HK-2 (cell line): ENCODE data around the gene RNLS.
A peak's percentile ranks its signal among the peaks of the same experiment; 100 is the strongest.
"Not testable (repeated sequence)": the region's sequence is repeated elsewhere in the genome, so short reads cannot be mapped to it uniquely, and the experiment has no call there.

Experiments
- DNase-seq: peaks from one replicate; pipeline ENCODE4 v3.0.0-alpha.2; 2018; ENCODE audit not compliant: unreplicated experiment

The RNLS gene

DNA sequence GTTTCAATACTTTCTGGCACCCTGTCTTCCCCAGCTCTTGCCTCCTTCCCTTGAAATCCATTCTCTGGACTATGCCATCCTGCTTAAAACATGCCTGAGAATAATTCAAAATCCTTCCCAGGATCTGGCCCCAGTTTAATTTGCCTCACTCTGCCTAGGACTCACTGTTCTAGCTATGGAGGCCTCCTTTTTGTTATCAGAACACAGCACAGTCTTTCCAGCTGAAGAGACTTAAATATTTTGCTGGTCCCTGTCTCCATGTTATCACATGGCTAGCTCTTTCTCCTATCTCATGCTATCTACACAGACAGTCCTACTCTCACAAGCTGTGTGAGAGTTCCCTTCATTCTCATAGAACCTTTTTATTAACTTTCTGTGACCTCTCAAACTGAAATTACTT lies 194.8 kb downstream of the RNLS start:
- DNase-seq, result no peak

GRCh38 chr10:88386821-88387773 lies 196.0 kb downstream of the RNLS start:
- peak; percentile 37 for DNase-seq

DNA sequence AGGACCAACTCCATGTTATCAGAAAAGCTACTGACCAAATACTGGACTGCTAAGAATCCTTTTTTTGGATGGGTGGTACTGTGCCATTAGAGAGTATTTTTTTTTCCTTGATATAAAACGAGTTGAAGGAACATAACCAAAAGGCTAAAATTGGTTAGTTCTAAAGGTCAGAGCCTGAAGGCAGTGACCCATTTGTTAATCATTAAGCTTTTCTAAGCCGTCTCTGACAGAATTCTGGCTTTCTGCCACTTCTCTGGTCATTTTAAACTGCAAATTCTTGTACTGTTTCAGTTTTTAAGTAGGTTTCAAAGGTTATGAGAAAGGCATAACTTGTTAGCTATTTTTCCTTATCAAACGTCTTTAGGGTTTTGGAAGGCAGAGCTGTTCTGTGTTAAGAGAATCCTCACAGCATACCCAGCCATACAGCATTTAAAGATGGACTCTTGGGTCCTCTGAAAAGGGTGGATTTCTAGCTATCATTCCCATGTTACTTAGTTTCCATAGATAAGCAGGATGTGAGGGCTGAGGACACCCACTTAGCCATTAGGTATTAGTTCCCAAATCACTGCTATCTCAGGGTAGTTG lies 196.8 kb downstream of the RNLS start:
- no peak for DNase-seq

DNA sequence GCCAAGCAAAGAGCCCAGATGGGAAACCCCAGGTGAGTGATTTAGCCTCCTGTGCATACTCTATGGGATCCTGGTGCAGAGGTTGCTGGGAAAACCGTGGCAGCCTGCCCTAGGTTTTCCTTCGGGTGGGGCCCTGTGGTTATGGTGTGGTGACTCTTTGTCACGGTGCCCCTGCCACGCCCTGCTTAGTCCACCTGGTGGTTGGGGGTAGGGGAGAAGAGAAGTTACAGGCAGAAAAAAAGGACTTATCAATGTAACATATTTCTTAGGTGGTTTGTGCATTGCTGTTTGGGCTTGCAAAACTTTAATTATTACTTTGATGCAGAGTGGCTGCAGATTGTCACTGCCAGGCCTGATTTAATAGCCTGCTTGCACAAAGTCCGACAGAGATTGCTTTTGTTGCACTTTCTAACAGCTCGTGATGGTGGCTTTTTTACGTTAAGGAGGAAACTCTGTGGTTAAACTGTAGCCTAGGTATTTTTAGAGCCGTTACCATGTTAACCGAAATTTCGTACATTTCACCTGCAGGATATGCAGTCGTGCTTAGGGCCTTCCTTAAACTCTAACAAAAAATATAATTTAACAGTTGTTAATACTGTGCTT lies 197.4 kb downstream of the RNLS start:
- peak; percentile 72 for DNase-seq

DNA sequence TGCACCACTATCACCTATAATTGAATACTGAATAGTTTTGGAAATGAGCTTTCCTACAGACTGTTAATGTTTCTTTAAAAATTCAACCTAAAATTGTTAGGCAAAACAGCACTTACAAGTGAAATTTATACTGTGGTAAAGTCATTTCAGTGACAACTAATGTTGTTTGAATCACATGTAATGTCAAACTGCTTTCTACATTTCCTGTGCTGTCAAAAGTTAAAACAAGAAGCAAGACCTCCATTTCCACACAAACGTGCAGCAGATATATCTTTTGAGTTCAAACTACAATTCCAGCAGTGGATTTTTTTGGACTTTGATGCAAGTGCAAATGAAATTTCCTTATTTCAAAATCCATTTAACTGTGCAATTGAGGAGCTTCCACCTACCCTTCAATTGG lies 199.8 kb downstream of the RNLS start:
- no peak for DNase-seq

DNA sequence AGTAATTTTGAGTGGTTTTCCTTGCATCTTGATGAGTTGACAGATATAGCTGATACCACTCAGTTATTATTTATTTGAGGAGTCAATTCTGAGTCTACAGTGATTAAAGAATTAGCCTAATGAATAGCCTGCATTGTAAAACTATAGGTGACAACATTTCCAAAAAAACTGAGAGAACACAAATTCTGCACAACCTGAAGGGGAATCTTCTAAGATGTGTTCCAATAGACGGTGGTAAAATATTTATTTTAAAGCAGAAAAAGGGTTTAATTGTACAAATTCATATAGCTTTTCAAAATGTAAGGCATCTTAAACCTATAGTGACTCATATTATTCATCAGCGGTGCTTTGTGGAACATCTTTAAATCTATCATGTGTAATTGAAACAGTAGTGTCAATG lies 200.4 kb downstream of the RNLS start:
- no peak for DNase-seq

DNA sequence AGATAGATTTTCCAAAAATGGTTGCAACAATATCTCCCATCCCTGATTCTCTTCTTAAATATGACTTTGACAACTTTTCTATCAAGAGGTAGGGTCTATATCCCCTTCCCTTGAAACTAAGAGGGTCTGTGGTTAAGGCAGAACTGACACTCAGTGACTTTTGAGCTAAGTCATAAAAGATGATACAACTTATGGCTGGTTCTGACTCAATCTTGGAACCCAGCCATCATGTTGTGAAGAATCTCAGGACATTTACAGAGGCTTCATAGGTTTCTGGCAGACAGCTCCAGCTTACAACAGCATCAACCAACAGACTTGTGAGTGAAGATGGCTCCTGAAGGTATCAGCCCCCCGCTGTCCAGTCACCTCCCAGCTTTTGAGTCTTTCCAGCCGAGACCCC lies 203.5 kb downstream of the RNLS start:
- no peak for DNase-seq

GRCh38 chr10:88377510-88377909 lies 205.6 kb downstream of the RNLS start:
- DNase-seq, result no peak

DNA sequence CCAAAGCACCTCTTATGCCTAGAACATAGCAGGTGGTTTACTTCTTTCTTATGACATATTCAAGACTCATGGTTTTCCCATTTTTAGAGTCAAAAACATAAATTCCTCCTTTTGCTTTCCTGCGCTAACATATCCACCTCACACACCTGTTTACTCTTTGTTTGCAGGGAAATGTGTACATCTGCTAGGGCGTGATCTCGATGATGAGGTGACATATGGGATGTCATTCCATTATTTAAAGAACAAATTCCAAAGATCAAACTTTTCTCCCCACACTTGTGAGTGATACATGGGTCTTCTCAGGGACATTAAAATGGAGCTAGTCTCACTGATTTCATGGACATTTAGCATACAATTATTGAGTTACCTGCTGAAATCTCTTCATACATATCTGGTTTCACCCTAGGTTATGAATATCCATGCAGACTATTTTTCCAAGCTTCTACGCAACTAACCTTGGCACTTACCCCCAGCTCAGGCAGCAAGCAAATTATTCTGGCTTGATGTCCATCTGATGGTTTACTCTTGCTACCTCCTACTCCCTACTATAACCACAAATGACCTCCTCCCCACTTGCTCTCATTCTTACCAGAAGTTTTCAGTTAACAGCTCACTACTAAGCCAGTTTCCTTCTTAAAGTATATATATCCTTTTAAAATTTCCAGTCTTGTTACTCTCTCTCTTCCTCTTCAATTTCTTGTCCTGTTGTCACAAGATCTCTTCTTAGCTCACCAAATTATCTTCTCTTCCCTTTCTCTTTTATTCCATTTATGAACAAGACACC lies 208.5 kb downstream of the RNLS start:
- DNase-seq, result no peak

DNA sequence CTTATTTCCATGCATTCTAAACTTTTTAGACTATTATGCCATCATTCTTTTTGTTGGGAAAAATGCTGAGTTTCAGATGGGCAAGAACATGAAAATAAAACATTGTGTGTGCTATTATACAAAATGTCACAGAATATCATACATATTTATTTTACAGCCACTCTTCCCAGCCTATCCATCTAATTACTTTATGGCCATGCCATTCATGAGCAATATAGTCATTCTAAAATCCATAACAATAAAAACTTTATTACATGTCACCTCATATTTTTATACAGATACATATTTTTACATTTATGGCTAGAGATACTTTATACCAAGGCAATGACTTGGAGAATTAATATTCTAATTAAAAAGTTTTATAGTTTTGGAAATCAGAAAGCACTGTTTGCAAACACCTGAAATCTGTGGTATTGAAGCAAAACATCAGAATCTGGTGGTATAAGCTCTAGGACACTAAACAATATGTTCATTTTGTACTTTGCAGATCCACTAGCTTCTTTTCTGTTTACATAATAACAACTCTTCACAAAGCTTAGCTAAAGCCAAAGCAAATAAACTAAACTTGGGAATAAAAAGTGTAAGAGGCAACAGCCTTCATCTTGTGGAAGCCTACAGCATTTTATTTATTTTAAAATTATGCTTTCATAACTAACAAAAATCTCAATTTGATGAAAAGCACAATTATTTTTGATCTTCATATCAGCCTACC lies 210.1 kb downstream of the RNLS start:
- DNase-seq, result no peak

- no peak for DNase-seq
Observed at GRCh38 chr10:88372051-88372715, 210.9 kb downstream of the RNLS start.

DNA sequence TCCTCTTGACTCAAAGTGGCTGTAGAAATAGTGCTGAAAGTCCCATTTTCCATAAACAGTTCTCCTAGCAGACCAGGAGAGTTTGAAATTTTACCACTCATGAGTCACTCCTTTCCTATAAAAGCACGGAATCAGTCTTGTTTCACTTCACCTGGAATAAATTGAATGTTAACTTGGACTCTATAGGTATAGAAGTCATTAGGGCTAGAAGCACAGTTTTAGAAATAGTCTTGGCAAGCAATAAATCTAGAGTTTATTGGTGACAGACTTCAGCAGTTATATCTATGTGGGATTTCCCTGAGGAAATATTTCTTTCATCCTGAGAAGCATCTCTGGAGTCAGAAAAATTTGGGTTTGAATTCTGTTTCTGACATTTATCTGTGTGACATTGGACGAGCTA lies 212.4 kb downstream of the RNLS start:
- no peak for DNase-seq

DNA sequence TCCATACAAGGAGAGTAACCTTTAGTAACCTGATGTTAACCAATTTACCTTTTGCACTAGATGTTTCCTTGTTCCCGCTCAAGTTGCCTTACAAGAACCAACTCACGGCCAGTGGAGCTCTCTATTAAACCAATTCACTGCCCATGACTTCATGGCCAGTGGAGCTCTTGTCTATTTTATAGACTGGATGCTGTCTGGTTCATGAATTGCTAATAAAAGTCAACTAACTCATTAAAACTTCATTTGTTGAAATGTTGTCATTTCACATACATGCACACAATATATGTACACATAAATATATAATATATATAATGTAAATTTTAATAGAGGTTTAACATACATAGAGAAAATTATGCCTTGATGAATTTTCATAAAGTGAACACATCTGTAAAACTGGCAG lies 216.3 kb downstream of the RNLS start:
- no peak for DNase-seq

DNA sequence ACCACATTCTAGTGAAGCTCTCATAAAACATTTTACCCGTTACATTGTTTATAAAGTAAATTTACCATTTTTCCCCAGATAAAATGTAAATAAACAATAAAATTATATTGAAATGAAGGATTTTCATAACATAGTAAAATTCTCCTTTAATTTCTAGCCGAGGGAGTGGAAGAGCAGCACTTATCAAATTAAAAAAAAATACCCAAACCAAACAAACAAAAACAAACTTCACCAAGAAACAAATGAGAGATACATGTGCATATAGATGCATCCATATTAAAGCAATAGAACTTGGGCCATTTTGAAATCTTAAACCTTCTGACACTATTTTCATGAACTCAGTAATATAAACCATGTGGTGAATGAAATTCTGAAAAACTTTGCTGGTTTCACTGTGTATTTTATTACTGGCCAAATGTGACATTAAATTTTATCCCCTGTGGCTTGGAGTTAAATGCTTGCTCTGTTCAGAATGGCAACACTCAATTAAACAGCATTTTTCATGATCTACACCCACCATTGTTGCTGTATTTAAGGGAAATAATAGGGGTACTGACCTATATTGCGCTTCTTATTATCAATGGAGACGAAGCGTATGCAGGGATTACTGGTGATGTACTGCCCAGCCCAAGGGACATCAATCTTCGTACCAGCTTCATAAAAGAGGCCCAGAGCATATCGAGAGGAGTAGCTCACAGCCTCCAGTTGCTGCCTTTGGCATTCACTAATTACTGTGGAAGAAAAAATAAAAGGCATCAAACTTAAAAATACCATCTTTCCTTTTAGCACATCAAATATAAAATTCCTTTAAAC lies 220.9 kb downstream of the RNLS start:
- DNase-seq, result no peak

GRCh38 chr10:88361494-88361893 lies 221.6 kb downstream of the RNLS start:
- DNase-seq, result no peak

GRCh38 chr10:88355750-88356149 lies 227.4 kb downstream of the RNLS start:
- not testable (repeated sequence) for DNase-seq

DNA sequence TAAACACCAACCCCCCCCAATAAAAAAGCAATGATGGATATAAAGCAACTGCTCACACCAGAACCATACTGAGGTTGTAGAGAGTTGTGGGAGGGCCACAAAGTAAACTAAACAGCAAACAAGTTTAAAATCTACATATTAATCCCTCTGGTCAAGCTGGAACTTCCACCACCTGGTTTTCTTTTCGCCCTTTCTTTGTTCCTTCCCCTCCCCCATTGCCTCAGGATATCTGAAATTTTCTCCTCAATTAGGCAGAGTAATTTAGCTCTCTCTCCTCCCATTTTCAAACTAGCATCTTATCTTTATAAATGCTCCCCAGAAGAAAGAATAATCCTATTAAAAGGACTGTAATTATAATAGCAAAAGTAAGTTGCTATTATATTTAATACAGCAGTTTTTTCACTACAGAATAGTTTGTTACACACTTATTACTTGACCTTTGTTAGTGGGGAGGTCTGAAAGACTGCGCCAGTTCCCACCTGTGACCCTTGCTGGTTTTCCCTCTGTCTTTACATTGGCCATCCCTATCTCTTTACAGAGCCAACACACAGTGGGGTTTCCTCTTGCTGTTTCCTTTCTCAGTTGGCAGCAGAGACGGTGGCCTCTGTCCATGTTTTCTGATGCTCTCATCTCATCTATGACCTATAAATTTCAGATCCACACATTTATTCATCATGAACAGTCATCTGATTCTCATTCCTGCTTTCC lies 235.4 kb downstream of the RNLS start:
- DNase-seq, result no peak

DNA sequence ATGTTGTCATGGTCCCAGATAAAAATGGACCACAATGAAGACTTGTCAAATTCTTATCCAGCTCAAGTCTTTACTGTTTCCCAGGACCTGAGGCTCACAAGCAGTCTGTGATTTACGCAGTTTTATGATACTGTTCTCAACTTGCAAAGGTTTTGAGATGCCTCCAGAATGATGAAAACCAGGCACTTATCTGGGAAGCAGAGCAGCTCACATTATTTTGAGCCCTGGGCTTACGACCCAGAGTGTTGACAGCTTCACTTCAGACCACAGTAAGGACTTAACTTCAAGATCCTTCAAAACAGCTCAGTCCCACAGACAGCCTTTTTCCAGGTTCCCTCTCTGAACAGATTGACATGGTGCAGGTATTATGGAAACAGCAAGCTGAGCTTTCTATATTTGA lies 236.1 kb downstream of the RNLS start:
- DNase-seq, result no peak
